Measurements from ENCODE around the gene AUTS2.

The AUTS2 gene

GRCh38 chr7:70143075-70144044 lies 545.1 kb downstream of the AUTS2 start (continued):
- TF ChIP-seq, protein P1, sequence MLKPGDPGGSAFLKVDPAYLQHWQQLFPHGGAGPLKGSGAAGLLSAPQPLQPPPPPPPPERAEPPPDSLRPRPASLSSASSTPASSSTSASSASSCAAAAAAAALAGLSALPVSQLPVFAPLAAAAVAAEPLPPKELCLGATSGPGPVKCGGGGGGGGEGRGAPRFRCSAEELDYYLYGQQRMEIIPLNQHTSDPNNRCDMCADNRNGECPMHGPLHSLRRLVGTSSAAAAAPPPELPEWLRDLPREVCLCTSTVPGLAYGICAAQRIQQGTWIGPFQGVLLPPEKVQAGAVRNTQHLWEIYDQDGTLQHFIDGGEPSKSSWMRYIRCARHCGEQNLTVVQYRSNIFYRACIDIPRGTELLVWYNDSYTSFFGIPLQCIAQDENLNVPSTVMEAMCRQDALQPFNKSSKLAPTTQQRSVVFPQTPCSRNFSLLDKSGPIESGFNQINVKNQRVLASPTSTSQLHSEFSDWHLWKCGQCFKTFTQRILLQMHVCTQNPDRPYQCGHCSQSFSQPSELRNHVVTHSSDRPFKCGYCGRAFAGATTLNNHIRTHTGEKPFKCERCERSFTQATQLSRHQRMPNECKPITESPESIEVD (tag by site-specific recombination; IDR thresholded peaks at IDR 0.05): peak; percentile 95
- TF ChIP-seq ZNF112 (tag by site-specific recombination; IDR thresholded peaks at IDR 0.05) (no peak), ZNF623 (tag by site-specific recombination; IDR thresholded peaks at IDR 0.05) (no peak), MYNN (tag by site-specific recombination; IDR thresholded peaks at IDR 0.05; ENCODE audit: borderline replicate concordance) (no peak), ZNF404 (tag by site-specific recombination; IDR thresholded peaks at IDR 0.05) (no peak), ZNF184 (tag by site-specific recombination; IDR thresholded peaks at IDR 0.05) (no peak), ZNF132 (tag by site-specific recombination; IDR thresholded peaks at IDR 0.05; ENCODE audit: borderline replicate concordance) (no peak), ZNF221 (tag by site-specific recombination; IDR thresholded peaks at IDR 0.05; ENCODE audit: borderline replicate concordance) (no peak), ZNF701 (tag by site-specific recombination; IDR thresholded peaks at IDR 0.05) (no peak), ZNF155 (tag by site-specific recombination; IDR thresholded peaks at IDR 0.05) (no peak), ZSCAN30 (tag by site-specific recombination; IDR thresholded peaks at IDR 0.05) (0 out of 2 replicates have a peak, but pooled peaks have one; percentile 69), ZEB2 (tag by site-specific recombination; IDR thresholded peaks at IDR 0.05) (peak; percentile 64), PRDM10 (tag by site-specific recombination; IDR thresholded peaks at IDR 0.05) (0 out of 2 replicates have a peak, but pooled peaks have one; percentile 9), ZNF610 (tag by site-specific recombination; IDR thresholded peaks at IDR 0.05; ENCODE audit: borderline replicate concordance) (no peak), ZBTB1 (tag by site-specific recombination; IDR thresholded peaks at IDR 0.05) (no peak), ZNF16 (tag by site-specific recombination; IDR thresholded peaks at IDR 0.05; ENCODE audit: low read depth) (no peak), ZBTB21 (tag by site-specific recombination; IDR thresholded peaks at IDR 0.05) (no peak), ZNF292 (tag by site-specific recombination; IDR thresholded peaks at IDR 0.05; ENCODE audit: borderline replicate concordance, low read depth) (no peak), ZNF747 (tag by site-specific recombination; IDR thresholded peaks at IDR 0.05) (no peak), ZNF18 (tag by site-specific recombination; IDR thresholded peaks at IDR 0.05) (peak; percentile 18; the same call in 1 of the 2 replicates), ZNF776 (tag by site-specific recombination; IDR thresholded peaks at IDR 0.05; ENCODE audit: borderline replicate concordance) (no peak), ZNF76 (tag by site-specific recombination; IDR thresholded peaks at IDR 0.05; ENCODE audit: borderline replicate concordance, low read depth) (no peak), HOXC10 (CRISPR knock-in tag; IDR thresholded peaks at IDR 0.05) (no peak), ZNF704 (tag by site-specific recombination; IDR thresholded peaks at IDR 0.05) (no peak)
- TF ChIP-seq, protein P2, sequence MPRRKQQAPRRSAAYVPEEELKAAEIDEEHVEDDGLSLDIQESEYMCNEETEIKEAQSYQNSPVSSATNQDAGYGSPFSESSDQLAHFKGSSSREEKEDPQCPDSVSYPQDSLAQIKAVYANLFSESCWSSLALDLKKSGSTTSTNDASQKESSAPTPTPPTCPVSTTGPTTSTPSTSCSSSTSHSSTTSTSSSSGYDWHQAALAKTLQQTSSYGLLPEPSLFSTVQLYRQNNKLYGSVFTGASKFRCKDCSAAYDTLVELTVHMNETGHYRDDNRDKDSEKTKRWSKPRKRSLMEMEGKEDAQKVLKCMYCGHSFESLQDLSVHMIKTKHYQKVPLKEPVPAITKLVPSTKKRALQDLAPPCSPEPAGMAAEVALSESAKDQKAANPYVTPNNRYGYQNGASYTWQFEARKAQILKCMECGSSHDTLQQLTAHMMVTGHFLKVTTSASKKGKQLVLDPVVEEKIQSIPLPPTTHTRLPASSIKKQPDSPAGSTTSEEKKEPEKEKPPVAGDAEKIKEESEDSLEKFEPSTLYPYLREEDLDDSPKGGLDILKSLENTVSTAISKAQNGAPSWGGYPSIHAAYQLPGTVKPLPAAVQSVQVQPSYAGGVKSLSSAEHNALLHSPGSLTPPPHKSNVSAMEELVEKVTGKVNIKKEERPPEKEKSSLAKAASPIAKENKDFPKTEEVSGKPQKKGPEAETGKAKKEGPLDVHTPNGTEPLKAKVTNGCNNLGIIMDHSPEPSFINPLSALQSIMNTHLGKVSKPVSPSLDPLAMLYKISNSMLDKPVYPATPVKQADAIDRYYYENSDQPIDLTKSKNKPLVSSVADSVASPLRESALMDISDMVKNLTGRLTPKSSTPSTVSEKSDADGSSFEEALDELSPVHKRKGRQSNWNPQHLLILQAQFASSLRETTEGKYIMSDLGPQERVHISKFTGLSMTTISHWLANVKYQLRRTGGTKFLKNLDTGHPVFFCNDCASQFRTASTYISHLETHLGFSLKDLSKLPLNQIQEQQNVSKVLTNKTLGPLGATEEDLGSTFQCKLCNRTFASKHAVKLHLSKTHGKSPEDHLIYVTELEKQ (tag by site-specific recombination; IDR thresholded peaks at IDR 0.05; ENCODE audit: borderline replicate concordance): 0 out of 2 replicates have a peak, but pooled peaks have one; percentile 7
- TF ChIP-seq, protein P3, sequence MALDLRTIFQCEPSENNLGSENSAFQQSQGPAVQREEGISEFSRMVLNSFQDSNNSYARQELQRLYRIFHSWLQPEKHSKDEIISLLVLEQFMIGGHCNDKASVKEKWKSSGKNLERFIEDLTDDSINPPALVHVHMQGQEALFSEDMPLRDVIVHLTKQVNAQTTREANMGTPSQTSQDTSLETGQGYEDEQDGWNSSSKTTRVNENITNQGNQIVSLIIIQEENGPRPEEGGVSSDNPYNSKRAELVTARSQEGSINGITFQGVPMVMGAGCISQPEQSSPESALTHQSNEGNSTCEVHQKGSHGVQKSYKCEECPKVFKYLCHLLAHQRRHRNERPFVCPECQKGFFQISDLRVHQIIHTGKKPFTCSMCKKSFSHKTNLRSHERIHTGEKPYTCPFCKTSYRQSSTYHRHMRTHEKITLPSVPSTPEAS (tag by site-specific recombination; IDR thresholded peaks at IDR 0.05): no peak
